Trophoblast cell (in vitro differentiated cells and primary cell): Measurements from ENCODE around the gene ZC3H13.

Source experiments
- DNase-seq, 2 donors: peaks; one replicate each; pipeline ENCODE4 v3.0.0-alpha.2; 2016
- H2AFZ ChIP-seq: 2 replicates; pipeline ENCODE4 v1.6.1; 2013; ENCODE audit warnings: low read length, moderate library complexity, mild to moderate bottlenecking; ENCODE audit not compliant: insufficient read depth, poor library complexity
- H2AK5ac ChIP-seq: 2 replicates; pipeline ENCODE4 v1.6.1; 2013; ENCODE audit warnings: mild to moderate bottlenecking, low read length
- H2BK120ac ChIP-seq: 2 replicates; pipeline ENCODE4 v1.6.1; 2013; ENCODE audit warnings: low read length, mild to moderate bottlenecking, moderate library complexity; ENCODE audit not compliant: insufficient read depth, poor library complexity
- H2BK12ac ChIP-seq: 2 replicates; pipeline ENCODE4 v1.6.1; 2013; ENCODE audit warnings: mild to moderate bottlenecking, low read length, moderate library complexity
- H2BK5ac ChIP-seq: 2 replicates; pipeline ENCODE4 v1.6.1; 2013; ENCODE audit warnings: low read length, low read depth, moderate library complexity, mild to moderate bottlenecking; ENCODE audit not compliant: poor library complexity
- H3K14ac ChIP-seq: 2 replicates; pipeline ENCODE4 v1.6.1; 2013; ENCODE audit warnings: mild to moderate bottlenecking, low read length
- H3K18ac ChIP-seq: 2 replicates; pipeline ENCODE4 v1.6.1; 2013; ENCODE audit warnings: mild to moderate bottlenecking, low read length
- H3K23ac ChIP-seq: 2 replicates; pipeline ENCODE4 v1.6.1; 2013; ENCODE audit warnings: low read length
- H3K27ac ChIP-seq: 2 replicates; pipeline ENCODE4 v1.5.1; 2013; ENCODE audit warnings: low read depth, mild to moderate bottlenecking, inconsistent platforms, low read length, moderate library complexity
- H3K27me3 ChIP-seq: 2 replicates; pipeline ENCODE4 v1.6.1; 2013; ENCODE audit warnings: inconsistent platforms, mild to moderate bottlenecking, low read length, moderate library complexity; ENCODE audit not compliant: insufficient read depth
- H3K36me3 ChIP-seq, 2 experiments: 1 replicate in 1 of 2; 2 replicates in 1 of 2; pipeline ENCODE4 v1.6.1; 2013; ENCODE audit warnings: low read length in 2 of 2, mild to moderate bottlenecking in 2 of 2, moderate library complexity in 1 of 2; ENCODE audit not compliant: insufficient read depth in 2 of 2, control insufficient read depth in 1 of 2
- H3K4ac ChIP-seq: 2 replicates; pipeline ENCODE4 v1.6.1; 2013; ENCODE audit warnings: low read depth, mild to moderate bottlenecking, low read length, moderate library complexity
- H3K4me1 ChIP-seq, 2 experiments: 1 replicate in 1 of 2; 2 replicates in 1 of 2; pipeline ENCODE4 v1.6.1; 2013; ENCODE audit warnings: low read length in 2 of 2, mild to moderate bottlenecking in 2 of 2, moderate library complexity in 1 of 2; ENCODE audit not compliant: insufficient read depth in 2 of 2, control insufficient read depth in 1 of 2
- H3K4me2 ChIP-seq: 2 replicates; pipeline ENCODE4 v1.6.1; 2013; ENCODE audit warnings: inconsistent platforms, mild to moderate bottlenecking, low read length, moderate library complexity
- H3K4me3 ChIP-seq: 2 replicates; pipeline ENCODE4 v1.5.1; 2013; ENCODE audit warnings: mild to moderate bottlenecking, low read depth, low read length, inconsistent platforms
- H3K79me1 ChIP-seq: one replicate; pipeline ENCODE4 v1.6.1; 2013; ENCODE audit warnings: low read length
- H3K79me2 ChIP-seq: 2 replicates; pipeline ENCODE4 v1.6.1; 2013; ENCODE audit warnings: low read length, mild to moderate bottlenecking; ENCODE audit not compliant: control insufficient read depth, insufficient read depth, poor library complexity
- H3K9ac ChIP-seq: 2 replicates; pipeline ENCODE4 v1.6.1; 2013; ENCODE audit warnings: mild to moderate bottlenecking, low read length
- H3K9me3 ChIP-seq: 2 replicates; pipeline ENCODE4 v1.6.1; 2013; ENCODE audit warnings: low read depth, mild to moderate bottlenecking, control low read depth, inconsistent platforms, low read length; ENCODE audit not compliant: insufficient read depth
- H4K12ac ChIP-seq: 2 replicates; pipeline ENCODE4 v1.6.1; 2013; ENCODE audit warnings: low read depth, mild to moderate bottlenecking, low read length, moderate library complexity
- H4K8ac ChIP-seq: 2 replicates; pipeline ENCODE4 v1.6.1; 2013; ENCODE audit warnings: low read depth, mild to moderate bottlenecking, low read length, moderate library complexity
- H4K91ac ChIP-seq: one replicate; pipeline ENCODE4 v1.6.1; 2013; ENCODE audit warnings: low read depth, mild to moderate bottlenecking, low read length, moderate library complexity
- WGBS: extraction: QIAGEN DNeasy Blood & Tissue Kit; methylation state at CpG from one replicate; pipeline ENCODE4 v1.1.7; 2013; ENCODE audit warnings: missing lambda C conversion rate; ENCODE audit not compliant: insufficient read length, insufficient coverage; ENCODE audit errors: extremely low coverage; 5-methylcytosine and 5-hydroxymethylcytosine counted together

ZC3H13 gene

DNA sequence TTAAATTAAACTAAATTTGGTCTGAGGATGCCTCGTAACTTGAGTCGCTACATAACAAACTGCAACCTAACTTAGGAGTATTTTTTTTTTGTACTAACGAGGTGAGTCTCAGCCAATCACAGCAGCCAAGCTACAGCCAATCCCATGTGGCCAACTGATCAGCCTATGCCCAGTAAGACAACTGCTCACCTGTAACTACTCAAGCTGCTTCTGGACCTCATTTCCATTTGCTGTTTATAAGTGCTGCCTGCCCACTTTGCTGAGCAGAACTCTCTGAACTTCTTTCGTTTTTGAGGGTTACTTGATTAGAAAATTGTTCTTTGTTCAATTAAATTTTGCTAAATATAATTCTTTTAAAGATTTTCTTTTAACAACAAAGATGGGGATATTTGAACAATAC lies 48.5 kb upstream of the ZC3H13 start:
- Histone ChIP-seq H2BK120ac (no peak overlapping the region), H4K8ac (no peak overlapping the region), H3K18ac (no peak overlapping the region), H3K4me2 (no peak overlapping the region), H3K27me3 (no peaks in the 10 kb centered on the region), H3K9me3 (no peaks in the 10 kb centered on the region), H3K79me1 (no peaks in the 10 kb centered on the region), H3K23ac (no peak overlapping the region), H3K27ac (no peak overlapping the region), H2AK5ac (no peak overlapping the region), H4K91ac (no peak overlapping the region), H3K14ac (no peak overlapping the region), H3K79me2 (no peaks in the 10 kb centered on the region), H3K9ac (no peak overlapping the region), H3K36me3 (no peaks in the 10 kb centered on the region), H3K4me1 (peaks cover 0 to 6% of the 10 kb centered on the region in 2 experiments), H2BK12ac (no peak overlapping the region), H2AFZ (no peak overlapping the region), H3K4me3 (no peak overlapping the region), H2BK5ac (no peak overlapping the region), H4K12ac (no peak overlapping the region), H3K4ac (no peak overlapping the region)
- no peak for DNase-seq
- WGBS: no CpG with 5 or more reads among the region's 4 CpGs

DNA sequence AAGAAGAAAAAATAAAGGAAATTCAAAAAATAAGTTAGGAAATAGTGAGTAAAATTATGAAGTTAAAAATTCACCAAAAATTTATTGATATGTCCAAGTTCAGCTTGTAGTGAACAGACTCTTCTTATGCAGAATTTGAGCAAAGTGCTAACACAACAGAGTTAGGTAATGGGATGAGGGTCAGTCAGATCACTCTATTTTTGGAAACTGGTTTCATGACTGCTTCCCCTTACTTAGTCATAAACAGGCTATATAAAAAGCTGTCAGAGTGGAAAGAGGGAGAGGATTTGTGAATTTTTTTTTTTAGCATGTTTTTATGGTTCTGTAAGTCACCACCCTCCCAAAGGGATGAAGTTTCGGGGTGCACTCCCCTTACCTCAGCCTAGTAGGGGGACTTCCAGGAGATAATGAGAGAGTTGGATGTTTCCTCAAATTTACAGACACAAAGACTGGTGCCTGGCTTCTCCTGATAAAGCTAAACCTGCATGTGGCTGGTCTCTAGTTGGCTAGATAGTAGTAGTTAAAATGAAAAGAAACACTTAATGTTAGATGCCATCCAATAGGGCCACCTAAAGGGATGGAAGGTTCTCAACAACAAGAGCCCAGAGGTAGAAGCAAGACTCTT lies 47.8 kb upstream of the ZC3H13 start:
- Histone ChIP-seq H2BK12ac (no peak overlapping the region), H4K8ac (no peak overlapping the region), H3K9ac (no peak overlapping the region), H3K79me1 (no peaks in the 10 kb centered on the region), H2BK5ac (no peak overlapping the region), H3K9me3 (no peaks in the 10 kb centered on the region), H3K79me2 (no peaks in the 10 kb centered on the region), H3K23ac (no peak overlapping the region), H3K4me3 (no peak overlapping the region), H3K27ac (no peak overlapping the region), H2AK5ac (no peak overlapping the region), H3K14ac (no peak overlapping the region), H2AFZ (no peak overlapping the region), H3K4ac (no peak overlapping the region), H3K4me2 (no peak overlapping the region), H4K91ac (no peak overlapping the region), H3K18ac (no peak overlapping the region), H3K4me1 (peaks cover 0 to 6% of the 10 kb centered on the region in 2 experiments), H3K36me3 (no peaks in the 10 kb centered on the region), H2BK120ac (no peak overlapping the region), H3K27me3 (no peaks in the 10 kb centered on the region), H4K12ac (no peak overlapping the region)
- WGBS: no CpG with 5 or more reads among the region's 1 CpG
- DNase-seq: peak in 1 of 2 donors; percentile 22

GRCh38 chr13:46097663-46098062 lies 45.1 kb upstream of the ZC3H13 start:
- H3K4me3 ChIP-seq: no peak overlapping the region
- no peaks in the 10 kb centered on the region for H3K9me3 ChIP-seq
- H3K4me1 ChIP-seq: peaks cover 0 to 6% of the 10 kb centered on the region in 2 experiments
- DNase-seq: no peak
- no peaks in the 10 kb centered on the region for H3K79me1 ChIP-seq
- no peak overlapping the region for H3K27ac ChIP-seq
- H3K18ac ChIP-seq: no peak overlapping the region
- no peak overlapping the region for H4K8ac ChIP-seq
- H3K23ac ChIP-seq: no peak overlapping the region
- no CpG with 5 or more reads among the region's 4 CpGs for WGBS
- H3K36me3 ChIP-seq: no peaks in the 10 kb centered on the region
- H4K91ac ChIP-seq: no peak overlapping the region
- no peaks in the 10 kb centered on the region for H3K27me3 ChIP-seq
- H3K4me2 ChIP-seq: no peak overlapping the region
- no peak overlapping the region for H2BK5ac ChIP-seq
- H2AK5ac ChIP-seq: no peak overlapping the region
- no peak overlapping the region for H3K14ac ChIP-seq
- H4K12ac ChIP-seq: no peak overlapping the region
- H3K79me2 ChIP-seq: no peaks in the 10 kb centered on the region
- H3K4ac ChIP-seq: no peak overlapping the region
- no peak overlapping the region for H2AFZ ChIP-seq
- no peak overlapping the region for H2BK120ac ChIP-seq
- H3K9ac ChIP-seq: no peak overlapping the region
- H2BK12ac ChIP-seq: no peak overlapping the region

DNA sequence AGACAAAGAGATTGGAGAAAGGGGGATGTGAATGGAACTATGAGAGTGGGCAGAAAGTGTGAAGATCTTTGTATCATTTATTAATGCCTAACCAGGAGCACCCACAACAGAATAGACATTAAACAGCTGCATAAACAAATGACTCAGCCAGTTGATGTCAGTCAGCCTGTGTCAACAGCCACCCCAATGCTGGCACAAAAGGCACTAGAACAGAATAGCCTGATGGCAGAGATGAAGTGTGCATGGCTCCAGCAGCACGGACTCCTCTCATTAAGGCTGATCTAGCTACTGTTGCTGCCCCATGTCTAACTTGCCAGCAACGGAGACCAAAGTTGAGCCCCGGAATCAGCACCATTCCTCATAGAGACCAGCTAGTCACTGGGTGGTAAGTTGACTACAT lies 44.5 kb upstream of the ZC3H13 start:
- H4K12ac ChIP-seq: no peak overlapping the region
- no peak overlapping the region for H4K8ac ChIP-seq
- no peak overlapping the region for H2BK120ac ChIP-seq
- no peak overlapping the region for H3K4me3 ChIP-seq
- no peak for DNase-seq
- H3K4me2 ChIP-seq: no peak overlapping the region
- WGBS: no CpG with 5 or more reads among the region's 3 CpGs
- no peak overlapping the region for H2AK5ac ChIP-seq
- H3K27ac ChIP-seq: no peak overlapping the region
- H3K14ac ChIP-seq: no peak overlapping the region
- no peak overlapping the region for H3K23ac ChIP-seq
- H3K9me3 ChIP-seq: no peaks in the 10 kb centered on the region
- H3K27me3 ChIP-seq: no peaks in the 10 kb centered on the region
- H3K18ac ChIP-seq: no peak overlapping the region
- no peaks in the 10 kb centered on the region for H3K79me1 ChIP-seq
- no peak overlapping the region for H2AFZ ChIP-seq
- no peak overlapping the region for H2BK12ac ChIP-seq
- H3K4ac ChIP-seq: no peak overlapping the region
- H3K36me3 ChIP-seq: no peaks in the 10 kb centered on the region
- H3K79me2 ChIP-seq: no peaks in the 10 kb centered on the region
- H3K4me1 ChIP-seq: peaks cover 0 to 6% of the 10 kb centered on the region in 2 experiments
- no peak overlapping the region for H2BK5ac ChIP-seq
- no peak overlapping the region for H4K91ac ChIP-seq
- no peak overlapping the region for H3K9ac ChIP-seq
